Ecto neural progenitor cell (in vitro differentiated cells): ENCODE data around the gene ZNRF1.
A peak's percentile ranks its signal among the peaks of the same experiment; 100 is the strongest.
"Not testable (repeated sequence)": the region's sequence is repeated elsewhere in the genome, so short reads cannot be mapped to it uniquely, and the experiment has no call there.

Experiments used
- DNase-seq: peaks from one replicate; pipeline ENCODE4 v3.0.0-alpha.2; 2018; ENCODE audit warnings: low spot score

ZNRF1 gene

GRCh38 chr16:74998481-74999218 lies at the start of gene ZNRF1:
Gene ZNRF1, plus strand, starts transcription at chr16:74999024. Its CDS starts 648 bp downstream, at chr16:74999672.
- peak; percentile 94 for DNase-seq

- no peak for DNase-seq
Observed at GRCh38 chr16:74949309-74949708, 49.5 kb upstream of the ZNRF1 start.

GRCh38 chr16:74950511-74950910 lies 48.3 kb upstream of the ZNRF1 start:
- no peak for DNase-seq

DNA sequence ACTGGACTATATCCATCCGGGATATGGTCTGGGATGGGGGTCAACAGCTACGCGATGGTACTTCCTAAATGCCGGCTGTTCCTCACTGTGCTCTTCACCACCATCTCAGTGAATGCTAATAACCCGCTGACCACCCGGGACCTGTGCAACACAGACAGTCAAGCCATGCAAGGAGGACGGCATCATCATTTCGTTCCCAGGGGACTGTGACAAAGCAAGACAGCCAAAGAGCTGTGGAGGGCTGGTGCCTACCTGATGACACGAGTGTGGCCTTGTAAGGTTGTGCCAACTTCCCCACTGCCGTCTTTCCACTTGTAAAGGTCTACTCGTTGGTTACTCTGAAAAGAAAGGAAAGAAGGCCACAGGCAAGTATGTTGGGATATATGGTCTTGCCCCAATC lies 47.6 kb upstream of the ZNRF1 start:
- no peak for DNase-seq

GRCh38 chr16:74951681-74952080 lies 47.1 kb upstream of the ZNRF1 start:
- no peak for DNase-seq

- no peak for DNase-seq
Observed at GRCh38 chr16:74954763-74955162, 44.1 kb upstream of the ZNRF1 start.

DNA sequence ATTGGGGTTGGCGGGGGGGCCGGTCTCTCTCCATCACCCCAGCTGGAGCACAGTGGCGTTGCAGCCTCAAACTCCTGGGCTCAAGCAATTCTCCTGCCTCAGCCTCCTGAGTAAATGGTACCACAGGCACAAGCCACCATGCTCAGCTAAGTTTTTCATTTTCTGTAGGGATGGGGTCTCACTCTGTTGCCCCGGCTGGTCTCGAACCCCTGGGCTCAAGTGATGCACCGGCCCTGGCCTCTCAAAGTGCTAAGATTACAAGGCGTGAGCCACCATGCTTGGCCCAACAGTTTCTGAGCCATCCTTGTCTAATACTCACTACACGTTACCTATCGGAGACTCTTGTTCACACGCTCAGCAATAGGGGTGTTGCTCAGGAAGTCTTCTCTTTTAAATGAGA lies 25.5 kb upstream of the ZNRF1 start:
- DNase-seq, result no peak

DNA sequence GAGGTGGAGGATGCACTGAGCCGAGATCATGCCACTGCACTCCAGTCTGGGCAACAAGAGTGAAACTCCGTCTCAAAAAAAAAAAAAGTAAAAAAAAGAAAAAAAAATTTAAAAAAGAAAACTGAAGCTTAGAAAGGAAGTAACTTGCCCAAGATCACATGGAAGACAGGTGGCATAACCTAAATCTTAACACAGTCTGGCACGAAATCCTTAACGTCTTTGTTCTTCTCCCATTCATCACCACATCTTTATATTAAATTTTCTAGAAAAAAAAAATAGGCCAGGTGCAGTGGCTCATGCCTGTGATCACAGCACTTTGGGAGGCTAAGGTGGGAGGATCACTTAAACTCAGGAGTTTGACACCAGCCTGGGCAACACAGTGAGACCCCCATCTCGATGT lies 23.2 kb upstream of the ZNRF1 start:
- no peak for DNase-seq

GRCh38 chr16:74982256-74982655 lies 16.6 kb upstream of the ZNRF1 start:
- no peak for DNase-seq

DNA sequence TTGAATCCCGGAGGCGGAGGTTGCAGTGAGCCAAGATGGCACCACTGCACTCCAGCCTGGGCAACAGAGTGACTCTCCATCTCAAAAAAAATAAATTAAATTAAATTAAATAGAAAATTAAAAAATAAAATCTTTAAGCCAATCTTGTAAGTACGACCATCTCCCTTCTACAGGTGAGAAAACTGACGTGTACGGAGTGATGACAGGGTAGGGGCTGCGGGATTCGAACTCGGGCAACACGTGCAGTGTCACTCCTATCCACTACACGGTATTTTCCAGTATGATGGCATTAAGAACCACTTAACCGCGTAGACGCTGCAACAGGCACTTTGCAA lies 14.7 kb upstream of the ZNRF1 start:
- DNase-seq, result no peak

DNA sequence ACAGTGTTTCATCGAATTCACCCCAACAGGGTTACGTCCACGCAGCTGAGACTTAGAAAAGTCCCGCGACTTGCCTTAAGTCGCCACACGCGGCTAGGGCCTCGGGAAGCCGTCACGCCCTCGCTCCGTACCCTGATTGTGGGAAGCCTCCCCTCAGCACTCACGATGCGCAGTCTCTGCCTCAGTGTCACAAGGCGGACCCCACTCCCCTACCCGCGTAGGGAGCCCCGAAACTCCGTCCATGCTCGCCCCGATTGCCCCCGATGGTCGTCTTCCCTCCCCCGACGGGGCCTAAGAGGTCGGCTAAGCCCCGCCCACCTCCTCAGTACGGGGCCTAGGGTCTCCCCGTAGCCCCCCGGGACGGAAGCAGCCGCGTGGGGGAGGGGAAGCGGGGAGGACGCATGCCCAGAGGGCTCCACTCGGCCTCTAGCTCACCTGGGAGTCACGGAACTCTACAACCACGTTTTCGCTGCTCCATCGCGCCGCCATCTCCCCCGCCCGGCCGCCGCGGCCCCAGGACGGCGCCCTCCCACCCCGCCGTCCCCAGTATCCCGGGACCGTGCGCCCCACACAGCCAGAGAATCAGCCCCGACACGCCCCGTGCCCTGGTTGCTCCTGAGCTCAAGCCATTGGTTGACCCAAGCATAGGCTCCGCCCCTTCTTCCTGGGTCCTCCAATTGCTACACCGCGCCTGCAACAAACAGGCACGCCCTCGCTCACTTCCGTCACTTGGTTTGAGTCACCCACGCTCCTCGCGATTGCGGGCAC lies 14.1 kb upstream of the ZNRF1 start, which contains the start of gene WDR59:
TSS of gene WDR59 (minus strand) at position 595 of the 768 bp plus-strand sequence. CDS start at position 489, 106 bp downstream.
- peak; percentile 98 for DNase-seq

GRCh38 chr16:74987027-74987681 lies 11.7 kb upstream of the ZNRF1 start:
- no peak for DNase-seq

DNA sequence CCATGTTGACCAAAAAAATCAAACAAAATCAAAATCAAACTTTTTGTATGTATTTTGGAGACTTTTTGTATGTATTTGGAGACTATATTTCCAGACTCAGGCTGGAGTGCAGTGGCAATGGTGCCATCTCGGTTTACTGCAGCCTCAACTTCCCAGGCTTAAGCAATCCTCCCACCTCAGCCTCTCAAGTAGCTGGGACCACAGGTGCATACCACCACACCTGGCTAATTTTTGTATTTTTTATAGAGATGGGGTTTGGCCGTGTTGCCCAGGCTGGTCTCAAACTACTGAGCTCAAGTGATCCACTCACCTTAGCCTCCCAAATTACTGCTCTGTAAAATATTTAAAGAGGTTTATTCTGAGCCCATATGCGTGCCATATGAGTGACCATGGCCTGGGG lies 9.0 kb upstream of the ZNRF1 start:
- DNase-seq, result not testable (repeated sequence)

GRCh38 chr16:74990832-74991231 lies 8.0 kb upstream of the ZNRF1 start:
- no peak for DNase-seq

- DNase-seq, result no peak
Observed at GRCh38 chr16:74991268-74991592, 7.6 kb upstream of the ZNRF1 start.

DNA sequence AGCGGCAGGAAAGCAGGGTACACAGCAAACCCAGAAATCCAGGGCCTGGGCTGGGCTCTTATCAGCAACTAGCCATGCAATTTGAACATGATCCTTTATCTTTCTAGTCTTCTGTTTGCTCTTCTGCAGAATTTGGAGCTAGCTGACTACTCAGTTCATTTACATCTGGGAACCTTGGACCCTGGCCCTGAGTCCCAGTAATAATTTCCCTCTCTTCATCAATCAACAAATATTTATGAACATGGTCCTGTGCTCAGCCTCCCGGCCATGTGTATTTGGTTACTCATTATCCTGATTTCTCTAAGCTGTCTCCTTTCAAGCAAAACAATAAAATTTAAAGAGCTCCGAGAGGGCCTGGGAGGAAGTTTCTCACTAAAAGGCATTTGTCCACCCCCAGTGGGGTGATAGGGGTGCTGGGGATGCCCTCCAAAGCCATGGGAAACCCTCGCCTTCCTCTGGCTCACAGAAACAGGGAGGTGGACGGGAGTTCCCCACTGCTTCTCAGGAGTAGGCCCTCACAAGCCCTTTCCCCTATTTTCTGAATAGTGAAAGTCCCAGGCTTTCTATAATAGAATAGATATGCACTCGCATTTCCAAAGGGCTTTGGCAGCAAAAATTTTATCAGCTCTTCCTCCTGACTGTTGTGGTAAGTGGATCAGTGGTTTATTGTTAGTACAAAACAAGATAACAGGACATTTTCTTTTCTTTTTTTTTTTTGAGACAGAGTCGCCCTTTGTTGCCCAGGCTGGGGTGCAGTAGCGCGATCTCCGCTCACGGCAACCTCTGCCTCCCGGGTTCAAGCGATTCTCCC lies 7.0 kb upstream of the ZNRF1 start:
- DNase-seq, result no peak

GRCh38 chr16:74995986-74996385 lies 2.8 kb upstream of the ZNRF1 start:
- no peak for DNase-seq

- DNase-seq, result no peak
Observed at GRCh38 chr16:74997042-74997491, 1.8 kb upstream of the ZNRF1 start.

DNA sequence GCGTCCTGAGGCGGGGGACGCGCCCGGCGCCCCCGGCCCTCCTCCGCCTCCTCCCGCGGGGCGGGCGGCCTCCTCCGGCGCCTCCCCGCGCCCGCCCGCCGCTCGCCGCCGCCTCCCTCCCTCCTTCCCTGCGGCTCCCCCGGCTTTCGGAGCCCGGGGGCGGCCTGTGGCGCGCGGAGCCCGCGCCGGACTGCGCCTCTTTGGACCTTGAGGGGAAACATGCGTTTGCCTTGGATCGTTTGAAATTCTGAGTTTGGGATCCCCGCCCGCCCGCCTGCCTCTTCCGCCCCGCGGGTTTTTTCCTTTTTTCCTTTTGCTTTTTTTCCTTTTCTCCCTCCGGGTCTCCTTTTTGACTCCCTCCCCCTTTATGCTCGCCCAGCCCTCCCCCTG lies 390 bp downstream of the ZNRF1 start:
- DNase-seq, result peak; percentile 61

DNA sequence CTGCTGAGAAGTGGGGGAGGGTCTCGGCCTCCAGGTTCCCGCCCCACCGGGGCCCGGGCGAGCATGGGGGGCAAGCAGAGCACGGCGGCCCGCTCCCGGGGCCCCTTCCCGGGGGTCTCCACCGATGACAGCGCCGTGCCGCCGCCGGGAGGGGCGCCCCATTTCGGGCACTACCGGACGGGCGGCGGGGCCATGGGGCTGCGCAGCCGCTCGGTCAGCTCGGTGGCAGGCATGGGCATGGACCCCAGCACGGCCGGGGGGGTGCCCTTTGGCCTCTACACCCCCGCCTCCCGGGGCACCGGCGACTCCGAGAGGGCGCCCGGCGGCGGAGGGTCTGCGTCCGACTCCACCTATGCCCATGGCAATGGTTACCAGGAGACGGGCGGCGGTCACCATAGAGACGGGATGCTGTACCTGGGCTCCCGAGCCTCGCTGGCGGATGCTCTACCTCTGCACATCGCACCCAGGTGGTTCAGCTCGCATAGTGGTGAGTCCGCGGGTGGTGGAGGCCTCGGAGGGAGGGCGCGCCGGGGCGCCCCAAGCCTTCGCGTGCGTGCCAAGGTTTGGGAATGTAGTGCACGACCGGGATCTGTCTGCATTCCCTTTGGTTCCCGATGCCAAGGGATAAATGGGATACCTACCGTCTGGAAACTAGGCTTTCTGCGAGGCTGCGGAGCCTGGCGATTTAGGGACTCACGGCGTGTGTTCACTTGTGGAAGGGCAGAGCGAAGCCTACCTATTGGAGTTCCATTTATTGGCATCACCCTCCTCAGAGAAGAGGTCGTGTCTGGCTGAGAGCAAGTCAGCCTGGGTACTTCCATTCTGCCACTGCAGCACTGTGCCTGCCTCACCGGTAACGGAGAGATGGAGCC lies 1.0 kb downstream of the ZNRF1 start:
- peak; percentile 73 for DNase-seq

- peak; percentile 54 for DNase-seq
Observed at GRCh38 chr16:75000481-75001081, 1.8 kb downstream of the ZNRF1 start.
